ENCODE data around the gene CORO6.

Gene CORO6

DNA sequence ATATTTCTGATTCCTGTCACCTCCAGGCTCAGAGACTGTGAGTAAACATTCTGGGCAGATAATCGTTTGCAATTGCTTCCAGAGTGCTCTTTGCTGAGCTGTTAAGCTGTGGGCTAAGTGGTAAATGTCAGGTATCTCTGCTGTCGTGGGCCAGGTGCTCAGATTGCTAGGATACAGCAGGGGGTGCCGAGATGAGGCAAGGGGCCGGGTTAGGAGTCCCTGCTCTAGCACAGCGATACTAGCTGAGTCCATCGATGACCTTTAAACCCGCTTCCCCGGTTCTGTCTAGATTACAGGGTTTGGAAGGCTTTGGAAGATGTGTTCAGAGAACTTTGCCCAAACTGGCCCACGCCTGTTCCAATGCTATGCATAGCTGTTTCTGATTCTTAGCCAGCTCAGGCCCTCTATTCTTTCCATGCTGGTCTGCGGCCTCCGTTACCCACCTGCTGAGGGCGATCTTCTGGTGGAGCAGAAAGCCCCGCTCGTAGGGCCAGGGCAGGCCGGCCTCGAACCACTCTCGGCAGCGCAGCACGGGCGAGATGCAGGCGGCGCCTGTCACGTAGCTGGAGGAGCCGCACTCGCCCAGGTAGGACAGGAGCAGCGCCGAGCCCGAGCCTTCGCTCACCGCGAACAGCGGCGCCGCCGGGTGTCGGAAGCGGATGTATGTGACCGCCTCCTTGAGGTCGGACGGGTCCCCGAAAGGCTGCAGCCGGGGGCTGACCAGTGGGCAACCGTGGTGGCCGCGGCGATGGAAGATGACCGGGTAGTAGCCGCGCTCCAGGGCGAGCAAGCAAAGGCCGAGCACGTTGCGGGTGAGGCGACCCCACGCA is 56.9 kb downstream of the CORO6 start:
- no peak for DNase-seq (ENCODE audit: low read depth)
